PFSK-1 (cell line): ENCODE data around the gene TDRD3.

Experiments
- POLR2AphosphoS5 ChIP-seq: IDR thresholded peaks from 2 replicates; pipeline ENCODE4 v1.6.1; 2012; ENCODE audit warnings: low read depth, mild to moderate bottlenecking, control low read depth, low read length, moderate library complexity
- SIN3A ChIP-seq: IDR thresholded peaks from 2 replicates; pipeline ENCODE4 v1.6.1; 2012; ENCODE audit warnings: mild to moderate bottlenecking, low read length, moderate library complexity, borderline replicate concordance; ENCODE audit not compliant: insufficient read depth
- TAF1 ChIP-seq: IDR thresholded peaks from 2 replicates; pipeline ENCODE4 v1.6.1; 2012; ENCODE audit warnings: low read length, control low read depth, borderline replicate concordance; ENCODE audit not compliant: insufficient read depth

DNA sequence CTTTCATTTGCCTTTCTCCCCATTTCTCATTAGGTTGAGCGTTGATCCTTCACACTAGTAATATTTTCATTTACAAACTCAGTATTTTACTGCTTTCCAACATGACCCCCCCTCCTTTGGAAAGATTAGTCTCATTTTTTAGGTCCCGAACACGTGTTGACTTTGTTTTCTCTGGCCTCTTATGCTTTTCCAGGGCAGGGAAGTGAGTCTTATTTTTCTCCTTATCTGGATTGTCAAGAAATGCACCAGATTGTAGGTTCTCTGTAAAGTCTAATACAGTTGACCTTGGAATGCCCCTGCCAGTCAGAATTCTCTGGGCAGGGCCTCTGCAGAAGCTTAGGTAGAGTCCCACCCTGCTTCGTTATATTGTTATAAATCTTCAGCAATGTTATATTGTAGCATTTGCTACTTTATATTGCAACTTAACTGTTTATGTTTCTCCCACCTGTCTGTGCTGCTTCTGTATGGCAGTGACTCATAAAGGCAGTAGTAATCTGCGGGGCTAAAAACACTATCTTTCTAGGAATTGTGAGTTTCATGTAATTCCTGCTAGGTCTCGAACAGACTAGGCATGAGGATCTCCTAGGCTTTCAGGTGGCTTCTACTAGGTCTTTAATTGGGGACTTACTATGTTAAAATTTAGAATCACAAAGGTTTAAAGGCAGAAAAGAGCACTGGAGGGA is 2.0 kb downstream of the TDRD3 start:
- TF ChIP-seq POLR2AphosphoS5 (no peak), TAF1 (no peak), SIN3A (no peak)
